PC-9 (cell line): ENCODE results near the gene LRP1B. TPM values are rescaled to one million over a fixed set of nuclear protein-coding genes. Genes with fewer than 3 reads are reported as not detected.

Source experiments
- BruUV-seq: library from RNA; stranded (reverse); fragments of 400-500 nt; replicated peaks from 2 replicates; lab custom pipeline; 2021; lab: Mats Ljungman, UMichigan
- CTCF ChIA-PET: fragments of 300-600 bp; sonication (Branson Sonifier 250); formaldehyde crosslinking; loops from one replicate; lab custom pipeline; 2022; ENCODE audit warnings: antibody characterized with exemption; lab: Charles Lee
- POLR2A ChIA-PET: fragments of 300-600 bp; sonication (Branson Sonifier 250); formaldehyde crosslinking; loops from one replicate; lab custom pipeline; 2022; ENCODE audit warnings: antibody characterized with exemption; ENCODE audit not compliant: unreplicated experiment; lab: Charles Lee
- DNase-seq, 2 experiments: peaks; one replicate each; pipeline versions ENCODE4 v3.0.0 to v3.0.0-alpha.2; 2015 to 2022; ENCODE audit warnings: mixed read lengths in 1 of 2
- H2AFZ ChIP-seq: fragments of 200-600 bp; sonication (generic); 2 replicates; pipeline ENCODE4 v1.8.1; 2017; ENCODE audit warnings: antibody characterized with exemption
- H3F3A ChIP-seq: fragments of 200-600 bp; sonication (generic); 2 replicates; pipeline ENCODE4 v1.8.1; 2017; ENCODE audit warnings: antibody characterized with exemption, mild to moderate bottlenecking, low read depth; ENCODE audit not compliant: insufficient read depth
- H3K27ac ChIP-seq: fragments of 200-600 bp; sonication (generic); 2 replicates; pipeline ENCODE4 v1.6.1; 2016; ENCODE audit warnings: mixed run types
- H3K27me3 ChIP-seq: fragments of 200-600 bp; sonication (generic); 2 replicates; pipeline ENCODE4 v1.6.1; 2016; ENCODE audit warnings: low read depth, mixed run types; ENCODE audit not compliant: insufficient read depth
- H3K36me3 ChIP-seq: fragments of 200-600 bp; sonication (generic); 2 replicates; pipeline ENCODE4 v1.6.1; 2016; ENCODE audit warnings: low read depth, mixed run types
- H3K4me1 ChIP-seq: fragments of 200-600 bp; sonication (generic); replicated peaks from 2 replicates; pipeline ENCODE4 v1.6.1; 2016; ENCODE audit warnings: mixed run types; ENCODE audit not compliant: insufficient read depth
- H3K4me2 ChIP-seq: fragments of 200-600 bp; sonication (generic); 2 replicates; pipeline ENCODE4 v1.6.1; 2017; ENCODE audit warnings: mixed run types
- H3K4me3 ChIP-seq: fragments of 200-600 bp; sonication (generic); 2 replicates; pipeline ENCODE4 v1.6.1; 2016; ENCODE audit warnings: mixed run types
- H3K79me2 ChIP-seq: fragments of 200-600 bp; sonication (generic); 2 replicates; pipeline ENCODE4 v1.6.1; 2017; ENCODE audit warnings: low read depth, mixed run types
- H3K9me2 ChIP-seq: fragments of 200-600 bp; sonication (generic); 2 replicates; pipeline ENCODE4 v1.8.1; 2017; ENCODE audit warnings: mild to moderate bottlenecking; ENCODE audit not compliant: insufficient read depth
- H3K9me3 ChIP-seq: fragments of 200-600 bp; sonication (generic); 2 replicates; pipeline ENCODE4 v1.8.1; 2016; ENCODE audit warnings: low read depth; ENCODE audit not compliant: insufficient read depth
- H4K20me1 ChIP-seq: fragments of 200-600 bp; sonication (generic); 2 replicates; pipeline ENCODE4 v1.8.1; 2017; ENCODE audit not compliant: insufficient read depth
- CTCF ChIP-seq: fragments of 200-600 bp; sonication (generic); conservative IDR thresholded peaks from 2 replicates; pipeline ENCODE4 v1.6.1; 2017; ENCODE audit warnings: mixed run types, antibody characterized with exemption, mild to moderate bottlenecking, moderate library complexity
- EZH2 ChIP-seq: fragments of 200-600 bp; sonication (generic); IDR thresholded peaks from 2 replicates; pipeline ENCODE4 v1.8.0; 2017; ENCODE audit warnings: antibody characterized with exemption, low read depth
- intact Hi-C: fragments of 100-400 bp; cut with micrococcal nuclease; formaldehyde crosslinking; loops from one replicate; pipeline ENCODE4 v1.10.0; 2022; ENCODE audit not compliant: unreplicated experiment
- total RNA-seq: library from RNA; stranded (reverse); gene quantifications from 2 replicates; pipeline ENCODE4 v1.2.3, GENCODE V29; 2021

The LRP1B gene
- total RNA-seq, 1 experiment from 2014 or later = 1.7 TPM

GRCh38 chr2:141508806-141509595, 621.8 kb downstream of the LRP1B start:
- BruUV-seq = no TSS peak
- POLR2A ChIA-PET = no interaction called here
- no peak overlapping the region for H3K27ac ChIP-seq
- H2AFZ ChIP-seq = no peak overlapping the region
- CTCF ChIA-PET = interaction anchor here (0.6 kb wide), 1 partner anchor 233 kb away, joined by 4 read pairs; no protein-coding TSS in a partner anchor
- H3K4me1 ChIP-seq = no peaks in the 10 kb centered on the region
- H3K9me2 ChIP-seq = no peaks in the 10 kb centered on the region
- H3K27me3 ChIP-seq = no peaks in the 10 kb centered on the region
- no peak overlapping the region for H3K4me2 ChIP-seq
- intact Hi-C loops = no loop called here
- no peaks in the 10 kb centered on the region for H3K9me3 ChIP-seq
- TF ChIP-seq CTCF (no peak), EZH2 (no peak)
- H3K36me3 ChIP-seq = no peaks in the 10 kb centered on the region
- no peak for DNase-seq
- H4K20me1 ChIP-seq = no peaks in the 10 kb centered on the region
- no peaks in the 10 kb centered on the region for H3K79me2 ChIP-seq
- no peaks in the 10 kb centered on the region for H3F3A ChIP-seq
- H3K4me3 ChIP-seq = no peak overlapping the region

GRCh38 chr2:141508086-141508752, 622.6 kb downstream of the LRP1B start:
- no peak for DNase-seq
- Histone ChIP-seq H3K79me2 (no peaks in the 10 kb centered on the region), H3K4me3 (no peak overlapping the region), H3K9me3 (no peaks in the 10 kb centered on the region), H3F3A (no peaks in the 10 kb centered on the region), H2AFZ (no peak overlapping the region), H3K4me2 (no peak overlapping the region), H3K4me1 (no peaks in the 10 kb centered on the region), H3K27me3 (no peaks in the 10 kb centered on the region), H3K36me3 (no peaks in the 10 kb centered on the region), H3K27ac (no peak overlapping the region), H4K20me1 (no peaks in the 10 kb centered on the region), H3K9me2 (no peaks in the 10 kb centered on the region)
- TF ChIP-seq EZH2 (no peak), CTCF (no peak)
- no TSS peak for BruUV-seq
- ChIA-PET POLR2A (no interaction called here), CTCF (interaction anchor here (0.6 kb wide), 1 partner anchor 234 kb away, joined by 4 read pairs; no protein-coding TSS in a partner anchor)
- intact Hi-C loops = no loop called here

DNA sequence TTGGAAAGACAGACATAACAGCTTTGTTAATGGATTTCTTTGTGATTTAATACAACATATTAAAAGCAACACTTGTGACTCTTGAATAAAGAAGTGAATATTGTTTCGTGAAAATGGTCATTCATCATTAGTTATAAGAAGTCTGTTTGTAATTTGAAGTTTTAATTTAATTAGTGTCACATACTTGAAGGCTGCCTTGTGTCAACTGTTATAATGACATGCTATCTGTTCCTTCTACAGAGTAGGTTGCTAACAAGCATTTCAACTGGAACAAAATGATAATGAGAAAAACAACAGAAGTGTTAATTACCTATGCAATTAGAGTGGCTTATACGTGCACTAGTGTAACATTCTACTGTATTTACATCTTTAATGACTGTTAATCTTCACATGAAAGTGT, 624.7 kb downstream of the LRP1B start:
- H3K27me3 ChIP-seq = no peaks in the 10 kb centered on the region
- no peaks in the 10 kb centered on the region for H3K79me2 ChIP-seq
- CTCF ChIA-PET = no interaction called here
- H3K4me2 ChIP-seq = no peak overlapping the region
- no peak for TF ChIP-seq EZH2
- TF ChIP-seq CTCF = no peak
- intact Hi-C loops = no loop called here
- H4K20me1 ChIP-seq = no peaks in the 10 kb centered on the region
- POLR2A ChIA-PET = no interaction called here
- H3F3A ChIP-seq = no peaks in the 10 kb centered on the region
- BruUV-seq = no TSS peak
- H3K36me3 ChIP-seq = no peaks in the 10 kb centered on the region
- H3K9me2 ChIP-seq = no peaks in the 10 kb centered on the region
- no peaks in the 10 kb centered on the region for H3K4me1 ChIP-seq
- H2AFZ ChIP-seq = no peak overlapping the region
- no peaks in the 10 kb centered on the region for H3K9me3 ChIP-seq
- no peak for DNase-seq
- no peak overlapping the region for H3K4me3 ChIP-seq
- no peak overlapping the region for H3K27ac ChIP-seq
